ENCODE results near the gene C1GALT1C1L.
"Not testable (repeated sequence)": the region's sequence is repeated elsewhere in the genome, so short reads cannot be mapped to it uniquely, and the experiment has no call there.

The C1GALT1C1L gene

GRCh38 chr2:43648994-43649701, 27.1 kb downstream of the C1GALT1C1L start:
- peak; percentile 31 for DNase-seq

- DNase-seq: no peak
Measured at GRCh38 chr2:43643680-43644079, 32.5 kb downstream of the C1GALT1C1L start.

DNA sequence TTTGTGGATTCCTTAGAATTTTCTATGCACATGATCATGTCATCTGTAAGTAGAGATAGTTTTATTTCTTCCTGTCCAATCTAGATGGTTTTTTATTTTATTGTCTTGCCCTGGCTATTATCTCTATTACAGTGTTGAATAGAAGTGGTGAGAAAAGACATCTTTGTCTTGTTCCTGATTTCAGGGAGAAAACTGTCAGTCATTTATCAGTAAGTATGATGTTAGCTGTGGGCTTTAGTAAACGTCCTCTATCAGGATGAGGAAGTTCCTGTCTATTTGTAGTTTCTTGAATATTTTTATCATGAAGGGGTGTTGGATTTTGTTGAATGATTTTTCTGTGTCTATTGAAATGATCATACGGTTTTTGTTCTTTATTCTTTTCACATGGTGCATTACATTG, 33.9 kb downstream of the C1GALT1C1L start:
- no peak for DNase-seq

DNA sequence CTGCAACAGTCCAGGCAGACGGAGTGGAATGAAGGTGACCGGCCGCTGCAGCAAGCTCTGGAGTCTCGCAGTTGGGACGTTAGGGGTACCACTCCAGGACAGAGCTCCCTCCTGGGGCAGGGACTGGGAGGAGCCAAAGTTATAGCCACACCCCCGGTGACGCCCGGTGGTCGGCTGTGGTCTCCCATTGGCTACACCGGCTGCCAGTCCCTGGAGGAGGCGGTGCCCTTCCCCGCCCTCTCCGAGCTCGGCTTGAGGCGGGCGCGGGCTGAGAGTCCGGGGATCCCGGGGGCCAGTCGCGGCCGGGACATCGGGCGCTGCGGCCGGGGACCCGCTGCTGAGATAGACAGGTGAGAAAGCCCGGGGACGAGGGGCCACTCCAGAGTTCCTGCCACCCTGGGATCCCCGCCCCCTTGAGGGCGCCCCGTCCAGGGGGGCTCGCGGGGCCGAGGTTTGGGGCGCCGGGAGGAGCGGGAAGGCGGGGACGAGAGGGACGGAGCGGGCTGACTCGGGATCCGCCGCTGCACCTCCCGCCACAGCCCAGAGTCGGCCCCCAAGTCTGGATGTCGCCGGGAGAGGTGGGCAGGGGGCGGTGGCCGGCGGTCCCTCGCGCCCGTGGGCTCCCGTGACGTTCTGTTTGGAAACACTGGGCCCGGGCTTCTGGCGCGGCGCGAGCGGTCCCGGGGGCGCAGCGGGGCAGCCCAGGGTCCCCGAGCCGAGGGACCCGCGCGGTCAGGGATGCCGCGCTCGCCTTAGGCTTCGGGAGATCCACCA, 39.0 kb downstream of the C1GALT1C1L start, which contains the start of gene PLEKHH2:
TSS of gene PLEKHH2 (plus strand) at position 231 of the 774 bp plus-strand sequence. CDS start 7,414 bp downstream, outside the sequence.
- peak; percentile 86 for DNase-seq

DNA sequence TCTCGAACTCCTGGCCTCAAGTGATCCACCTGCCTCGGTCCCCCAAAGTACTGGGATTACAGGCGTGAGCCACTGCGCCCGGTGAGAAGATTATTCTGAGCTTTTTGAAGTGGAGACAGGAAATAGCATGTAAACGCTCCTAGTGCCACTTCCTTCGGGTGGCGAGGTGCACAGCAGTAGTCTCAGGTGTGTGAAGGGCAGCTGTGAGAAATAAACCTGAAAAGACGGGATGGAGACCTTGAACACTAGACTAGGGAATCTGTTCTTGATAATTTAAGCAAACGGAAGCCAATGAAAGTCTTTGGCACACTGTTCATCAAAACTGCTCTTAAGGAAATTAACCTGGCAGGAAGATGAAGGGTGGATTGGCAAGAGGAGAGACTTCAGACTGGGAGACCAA, 39.6 kb downstream of the C1GALT1C1L start:
- no peak for DNase-seq

DNA sequence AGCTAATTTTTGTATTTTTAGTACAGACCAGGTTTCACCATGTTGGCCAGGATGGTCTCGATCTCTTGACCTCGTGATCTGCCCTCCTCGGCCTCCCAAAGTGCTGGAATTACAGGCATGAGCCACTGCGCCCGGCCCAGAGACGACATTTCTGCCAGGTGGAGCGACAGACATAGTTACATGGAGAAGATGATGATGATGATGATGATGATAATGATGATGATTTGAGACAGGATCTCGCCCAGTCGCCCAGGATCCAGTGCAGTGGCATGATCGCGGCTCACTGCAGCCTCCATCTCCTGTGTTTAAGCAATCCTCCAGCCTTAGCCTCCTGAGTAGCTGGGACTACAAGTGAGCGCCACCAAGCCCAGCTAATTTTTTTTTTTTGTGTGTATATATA, 40.1 kb downstream of the C1GALT1C1L start:
- not testable (repeated sequence) for DNase-seq

DNA sequence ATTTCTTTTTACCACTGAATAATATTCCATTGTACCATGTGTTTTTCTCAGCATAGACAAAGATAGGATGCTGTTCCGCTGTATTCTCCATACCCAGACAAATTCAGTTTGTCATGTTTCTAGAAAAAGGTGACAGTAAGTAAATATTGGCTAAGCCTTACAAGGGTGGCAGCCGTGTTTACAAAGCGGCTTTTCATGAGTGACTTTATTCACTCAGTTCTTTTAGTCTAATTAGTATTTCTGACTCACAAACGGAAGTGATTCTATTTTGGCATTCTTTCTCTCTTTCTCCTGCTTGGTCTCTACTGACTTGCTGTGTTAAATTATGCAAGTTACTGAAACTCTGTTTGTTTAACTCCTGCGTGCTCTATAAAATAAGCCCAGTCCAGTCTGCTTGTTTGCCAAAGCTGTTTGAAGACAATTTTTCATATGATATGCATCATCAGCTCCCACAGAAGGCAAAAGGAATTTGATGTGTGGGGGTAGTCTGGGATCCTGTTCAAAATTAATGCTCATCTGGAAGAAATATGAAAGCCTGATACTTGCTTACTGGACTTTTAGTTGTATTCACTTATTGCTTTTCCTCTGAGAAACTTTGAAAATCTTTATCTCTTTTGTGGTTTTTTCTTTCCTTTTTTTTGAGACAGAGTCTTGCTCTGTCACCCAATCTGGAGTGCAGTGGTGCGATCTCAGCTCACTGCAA, 41.5 kb downstream of the C1GALT1C1L start:
- peak; percentile 72 for DNase-seq

DNA sequence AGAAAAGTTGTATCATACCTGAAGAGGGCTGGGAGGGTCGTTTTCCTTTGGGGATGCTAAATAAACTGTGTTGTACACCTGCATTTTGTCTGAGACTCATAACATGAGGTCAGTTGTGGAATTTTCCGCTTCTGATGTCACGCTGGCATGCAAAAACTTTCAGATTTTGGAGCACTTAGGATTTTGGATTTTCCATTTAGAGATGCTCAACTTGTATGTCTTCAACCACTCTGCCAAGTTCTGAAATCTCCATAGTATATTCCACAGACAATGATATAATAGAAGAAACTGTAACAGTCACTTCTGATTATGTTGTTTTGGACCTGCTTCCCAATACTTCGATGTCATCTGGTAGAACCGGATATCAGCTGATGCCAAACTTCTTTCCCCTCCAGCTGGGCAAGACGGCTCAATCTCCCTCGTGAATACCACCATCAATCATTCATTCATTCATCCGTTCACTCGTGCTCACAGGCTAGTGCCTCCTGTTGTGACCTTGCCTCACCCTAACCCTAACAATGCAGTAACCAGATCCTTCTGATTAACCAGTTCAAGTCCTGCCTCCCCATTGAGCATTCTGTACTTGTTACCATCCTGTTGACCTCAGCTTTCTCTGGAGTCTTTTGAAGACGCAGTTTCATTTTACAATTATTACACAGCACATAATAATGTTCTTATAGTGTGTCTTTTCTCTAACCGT, 44.5 kb downstream of the C1GALT1C1L start:
- no peak for DNase-seq

Data from EL (cell line).